Measurements from ENCODE around the gene TRPM1. TPM values are rescaled to one million over a fixed set of nuclear protein-coding genes. Genes with fewer than 3 reads are reported as not detected.

TRPM1 gene
- polyA plus RNA-seq, 2 of the 4 experiments (the other 2 are of a cell fraction) = not detected

GRCh38 chr15:30953731-30954378, 147.7 kb downstream of the TRPM1 start (continued):
- peak; percentile 89 for TF ChIP-seq MAX (IDR thresholded peaks at IDR 0.05)
- 0 out of 2 replicates have a peak, but pooled peaks have one; percentile 51 for TF ChIP-seq ZNF302 (CRISPR knock-in tag; IDR thresholded peaks at IDR 0.05)
- TF ChIP-seq, protein P1, sequence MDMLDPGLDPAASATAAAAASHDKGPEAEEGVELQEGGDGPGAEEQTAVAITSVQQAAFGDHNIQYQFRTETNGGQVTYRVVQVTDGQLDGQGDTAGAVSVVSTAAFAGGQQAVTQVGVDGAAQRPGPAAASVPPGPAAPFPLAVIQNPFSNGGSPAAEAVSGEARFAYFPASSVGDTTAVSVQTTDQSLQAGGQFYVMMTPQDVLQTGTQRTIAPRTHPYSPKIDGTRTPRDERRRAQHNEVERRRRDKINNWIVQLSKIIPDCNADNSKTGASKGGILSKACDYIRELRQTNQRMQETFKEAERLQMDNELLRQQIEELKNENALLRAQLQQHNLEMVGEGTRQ (IDR thresholded peaks at IDR 0.05) = peak; percentile 81
- TF ChIP-seq ELK1 (IDR thresholded peaks at IDR 0.05; ENCODE audit: low read depth, low read length) = no peak
- TF ChIP-seq EP300 (IDR thresholded peaks at IDR 0.05) = peak in 1 of 2 experiments; percentile 30; a peak in 1 of 5 replicates
- TF ChIP-seq JUN (IDR thresholded peaks at IDR 0.05) = peak in 1 of 2 experiments; percentile 70; a peak in 3 of 5 replicates
- TF ChIP-seq CHD2 (IDR thresholded peaks at IDR 0.05; ENCODE audit: low read length, partially characterized antibody) = no peak

DNA sequence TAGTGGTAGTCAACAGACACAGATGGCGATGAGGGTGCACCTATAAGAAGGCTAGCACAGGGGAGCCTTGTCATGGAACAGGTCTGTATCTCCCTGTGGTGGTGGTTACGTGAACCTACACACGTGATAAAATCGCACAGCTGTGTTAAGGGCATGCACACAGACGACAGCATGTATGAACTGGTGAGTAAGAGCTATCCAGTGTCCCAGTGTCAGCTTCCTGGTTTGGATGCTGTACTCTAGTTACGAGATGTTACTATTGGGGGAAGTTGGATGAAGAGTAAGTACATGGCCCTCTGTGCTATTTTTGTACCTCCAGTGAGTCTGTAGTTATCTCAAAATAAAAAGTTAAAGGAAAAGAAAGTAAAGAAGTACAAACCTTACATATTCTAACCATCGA, 148.3 kb downstream of the TRPM1 start:
- CTCF ChIA-PET = interaction anchor here (0.7 to 1.9 kb wide), 2 partner anchors 9 to 176 kb away, joined by 3 to 9 read pairs; no protein-coding TSS in a partner anchor
- Histone ChIP-seq H3K4me2 (peak overlapping the region; percentile 60), H3K4me1 (peaks cover 38% of the 10 kb centered on the region), H3K4me3 (no peak overlapping the region), H3K9me3 (peaks cover 6% of the 10 kb centered on the region; the same call in 1 of the 3 replicates), H3K27ac (peak overlapping the region; percentile 72 to 82)
- no peak for FAIRE-seq
- WGBS (ENCODE audit: missing lambda C conversion rate) = 96% methylated on average over 7 of the region's 7 CpGs
- no peak for DNase-seq (ENCODE audit: low read depth in 1 of 2, low spot score in 1 of 2)
- no peak for ATAC-seq
- TF ChIP-seq HOXB5 (CRISPR knock-in tag; IDR thresholded peaks at IDR 0.05) = no peak
- TF ChIP-seq RNF2 (IDR thresholded peaks at IDR 0.05; ENCODE audit: borderline replicate concordance, low read depth) = no peak
- TF ChIP-seq POLR2A (IDR thresholded peaks at IDR 0.05; ENCODE audit: low read length) = no peak
- TF ChIP-seq FOXS1 (CRISPR knock-in tag; IDR thresholded peaks at IDR 0.05) = no peak
- no peak for TF ChIP-seq PHF8 (IDR thresholded peaks at IDR 0.05; ENCODE audit: borderline replicate concordance, low read depth)
- TF ChIP-seq CBX2 (IDR thresholded peaks at IDR 0.05; ENCODE audit: borderline replicate concordance, low read depth) = no peak
- no peak for TF ChIP-seq KDM5A (IDR thresholded peaks at IDR 0.05)
- TF ChIP-seq SREBF2 (IDR thresholded peaks at IDR 0.05) = no peak
- TF ChIP-seq ELK1 (IDR thresholded peaks at IDR 0.05; ENCODE audit: low read depth, low read length) = no peak
- no peak for TF ChIP-seq HEYL (CRISPR knock-in tag; IDR thresholded peaks at IDR 0.05)
- no peak for TF ChIP-seq HDAC2 (IDR thresholded peaks at IDR 0.05)
- no peak for TF ChIP-seq GATA3 (IDR thresholded peaks at IDR 0.05; ENCODE audit: borderline replicate concordance)
- TF ChIP-seq MYC (IDR thresholded peaks at IDR 0.05; ENCODE audit: borderline replicate concordance, low read length) = no peak
- TF ChIP-seq RCOR1 (IDR thresholded peaks at IDR 0.05; ENCODE audit: low read depth, low read length) = no peak
- no peak for TF ChIP-seq KDM1A (IDR thresholded peaks at IDR 0.05; ENCODE audit: low read depth)
- TF ChIP-seq NR3C1 (IDR thresholded peaks at IDR 0.05) = no peak
- TF ChIP-seq MAFK (IDR thresholded peaks at IDR 0.05; ENCODE audit: partially characterized antibody) = no peak
- TF ChIP-seq TFCP2L1 (CRISPR knock-in tag; IDR thresholded peaks at IDR 0.05) = no peak
- no peak for TF ChIP-seq ESRRA (IDR thresholded peaks at IDR 0.05; ENCODE audit: borderline replicate concordance, low read length)
- TF ChIP-seq, protein P2, sequence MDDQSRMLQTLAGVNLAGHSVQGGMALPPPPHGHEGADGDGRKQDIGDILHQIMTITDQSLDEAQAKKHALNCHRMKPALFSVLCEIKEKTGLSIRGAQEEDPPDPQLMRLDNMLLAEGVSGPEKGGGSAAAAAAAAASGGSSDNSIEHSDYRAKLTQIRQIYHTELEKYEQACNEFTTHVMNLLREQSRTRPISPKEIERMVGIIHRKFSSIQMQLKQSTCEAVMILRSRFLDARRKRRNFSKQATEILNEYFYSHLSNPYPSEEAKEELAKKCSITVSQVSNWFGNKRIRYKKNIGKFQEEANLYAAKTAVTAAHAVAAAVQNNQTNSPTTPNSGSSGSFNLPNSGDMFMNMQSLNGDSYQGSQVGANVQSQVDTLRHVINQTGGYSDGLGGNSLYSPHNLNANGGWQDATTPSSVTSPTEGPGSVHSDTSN (IDR thresholded peaks at IDR 0.05) = no peak
- POLR2A ChIA-PET = interaction anchor here (0.8 kb wide), 1 partner anchor 38 kb away, joined by 3 read pairs; no protein-coding TSS in a partner anchor

Small RNAs within 50 kb of the gene (small RNA-seq; reads per million reads assigned to genes)
- gene MIR211 = 0 reads per million in 6 experiments
- 0 reads per million in 6 experiments for gene RNU6-466P

Other genes starting within 250 kb of the TRPM1 start
- 22.1 and 22.2 TPM in 2 replicates for gene FAN1, start 197.8 kb downstream of the TRPM1 start, polyA plus RNA-seq (2011; rRNA removed)
- 17.4 to 18.2 TPM (median 17.4 TPM) in 3 replicates for gene FAN1, start 197.8 kb downstream of the TRPM1 start, polyA plus RNA-seq (2017; fragmentation: RNase III; extraction: RNeasy Plus Mini Kit Qiagen cat#74134 plus additional on column Dnase treatment)
- gene MTMR10, start 110.1 kb downstream of the TRPM1 start, polyA plus RNA-seq (2011; rRNA removed) = 19.3 and 23.1 TPM in 2 replicates
- 11.5 to 11.9 TPM (median 11.6 TPM) in 3 replicates for gene MTMR10, start 110.1 kb downstream of the TRPM1 start, polyA plus RNA-seq (2017; fragmentation: RNase III; extraction: RNeasy Plus Mini Kit Qiagen cat#74134 plus additional on column Dnase treatment)
- gene KLF13, start 225.1 kb upstream of the TRPM1 start, polyA plus RNA-seq (2011; rRNA removed) = 53.5 and 67.0 TPM in 2 replicates
- gene KLF13, start 225.1 kb upstream of the TRPM1 start, polyA plus RNA-seq (2017; fragmentation: RNase III; extraction: RNeasy Plus Mini Kit Qiagen cat#74134 plus additional on column Dnase treatment) = 42.7 to 53.5 TPM (median 52.5 TPM) in 3 replicates